ENCODE results near the gene GFY. TPM values are rescaled to one million over a fixed set of nuclear protein-coding genes. Genes with fewer than 3 reads are reported as not detected.

GFY gene
- total and polyA plus RNA-seq, 2 donors (not counting 1 experiment from before 2014, with no cell fraction given) = not detected

DNA sequence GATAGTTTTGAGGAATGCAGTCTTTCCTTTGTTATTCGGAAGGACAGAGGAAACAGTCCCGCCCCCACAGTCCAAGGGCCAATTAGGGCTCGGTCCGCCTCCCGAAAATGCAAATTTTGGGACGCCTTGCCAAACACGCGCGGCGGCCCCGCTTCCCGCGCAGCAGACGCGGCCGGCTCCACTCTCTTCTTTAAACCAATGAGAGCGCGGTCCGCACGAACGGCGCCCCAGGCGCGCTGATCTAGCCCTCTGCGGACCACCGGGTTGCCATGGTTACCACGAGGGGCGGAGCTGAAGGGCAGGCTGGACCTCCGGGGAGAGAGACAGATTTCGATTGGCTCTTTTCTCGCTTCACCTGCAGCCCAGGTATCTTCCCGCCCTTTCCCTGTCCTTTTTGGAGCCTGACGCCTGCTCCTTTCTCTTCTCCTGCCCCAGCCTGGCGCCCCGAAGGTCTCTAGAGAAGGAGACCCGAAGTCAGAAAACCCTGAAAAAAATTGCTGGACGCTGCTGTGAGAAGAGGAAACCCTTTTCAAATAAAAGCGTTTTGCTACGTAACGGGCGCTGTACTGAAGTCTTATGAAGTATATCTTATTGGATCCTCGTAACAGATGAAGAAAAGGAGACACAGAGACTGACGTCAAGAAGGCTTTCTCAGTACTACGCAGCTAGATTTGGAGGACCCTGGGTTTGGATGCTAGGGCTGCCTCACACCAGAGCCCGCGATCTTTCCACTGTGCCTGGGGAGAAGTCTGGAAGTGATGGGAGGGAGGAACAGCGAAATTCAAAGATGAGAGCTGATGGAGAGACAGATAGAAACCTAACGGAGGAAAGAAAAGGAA is 3.9 kb upstream of the GFY start:
- peak; percentile 31 for ATAC-seq (ENCODE audit: low read depth)
- Mint-ChIP-seq H3K9me3 (ENCODE audit: insufficient read depth) (no peaks in the 10 kb centered on the region), H3K4me1 (peaks cover 48% of the 10 kb centered on the region)

More for the DNA sequence above, 3.9 kb upstream of the GFY start:
- no peak overlapping the region for H3K27ac Mint-ChIP-seq
- Histone ChIP-seq H3K4me3 (ENCODE audit: control extremely low read depth in 1 of 5, extremely low read depth in 1 of 5, insufficient read depth in 1 of 5, low read depth in 2 of 5, low read length in 4 of 5) (peak overlapping the region in 3 of 5 experiments; percentile 4 to 23 (median 8)), H3K79me2 (ENCODE audit: control insufficient read depth, insufficient read depth, low read length) (no peaks in the 10 kb centered on the region), H3K9me3 (ENCODE audit: control extremely low read depth in 1 of 3, control insufficient read depth in 2 of 3, insufficient read depth in 1 of 3, low read length in 2 of 3) (peaks cover 0 to 32% (median 0%) of the 10 kb centered on the region in 3 donors), H3K36me3 (replicated peaks in 1 of 2; ENCODE audit: control extremely low read depth in 1 of 2, control insufficient read depth in 1 of 2, extremely low read depth in 1 of 2, insufficient read depth in 2 of 2, low read length in 1 of 2) (no peaks in the 10 kb centered on the region), H3K9ac (ENCODE audit: low read length) (peak overlapping the region; percentile 31), H3K27ac (ENCODE audit: low read length in 2 of 2) (no peak overlapping the region), H3K27me3 (replicated peaks in 1 of 4; ENCODE audit: control extremely low read depth in 1 of 4, control insufficient read depth in 3 of 4, insufficient read depth in 4 of 4, low read length in 3 of 4) (peaks cover 0 to 97% (median 68%) of the 10 kb centered on the region in 4 experiments), H4K20me1 (ENCODE audit: control insufficient read depth, insufficient read depth, low read length, poor library complexity, severe bottlenecking) (no peaks in the 10 kb centered on the region), H3K4me1 (ENCODE audit: control insufficient read depth in 2 of 2, insufficient read depth in 2 of 2, low read length in 2 of 2) (peaks cover 41 to 47% of the 10 kb centered on the region in 2 donors), H2AFZ (ENCODE audit: insufficient read depth, low read depth, low read length, poor library complexity, severe bottlenecking) (peak overlapping the region; percentile 46), H3K4me2 (replicated peaks; ENCODE audit: low read depth, low read length, poor library complexity, severe bottlenecking) (peak overlapping the region; percentile 64)
- intact Hi-C loops (cut with micrococcal nuclease) = no loop called here
- POLR2A ChIA-PET = interaction anchor here (0.6 to 1.9 kb wide), 2 partner anchors 12 to 258 kb away, joined by 5 to 9 read pairs; no protein-coding TSS in a partner anchor
- H3K4me3 Mint-ChIP-seq = peak overlapping the region; percentile 65
- CTCF ChIA-PET = interaction anchor here (1.0 to 1.5 kb wide), 4 partner anchors 10 to 30 kb away, joined by 3 to 4 read pairs (median 3); no protein-coding TSS in a partner anchor
- 9% methylated on average over 48 of the region's 48 CpGs for WGBS (ENCODE audit: insufficient coverage)
- DNase-seq = peak; percentile 64
- peaks cover 77% of the 10 kb centered on the region for H3K27me3 Mint-ChIP-seq
- TF ChIP-seq, protein P1, sequence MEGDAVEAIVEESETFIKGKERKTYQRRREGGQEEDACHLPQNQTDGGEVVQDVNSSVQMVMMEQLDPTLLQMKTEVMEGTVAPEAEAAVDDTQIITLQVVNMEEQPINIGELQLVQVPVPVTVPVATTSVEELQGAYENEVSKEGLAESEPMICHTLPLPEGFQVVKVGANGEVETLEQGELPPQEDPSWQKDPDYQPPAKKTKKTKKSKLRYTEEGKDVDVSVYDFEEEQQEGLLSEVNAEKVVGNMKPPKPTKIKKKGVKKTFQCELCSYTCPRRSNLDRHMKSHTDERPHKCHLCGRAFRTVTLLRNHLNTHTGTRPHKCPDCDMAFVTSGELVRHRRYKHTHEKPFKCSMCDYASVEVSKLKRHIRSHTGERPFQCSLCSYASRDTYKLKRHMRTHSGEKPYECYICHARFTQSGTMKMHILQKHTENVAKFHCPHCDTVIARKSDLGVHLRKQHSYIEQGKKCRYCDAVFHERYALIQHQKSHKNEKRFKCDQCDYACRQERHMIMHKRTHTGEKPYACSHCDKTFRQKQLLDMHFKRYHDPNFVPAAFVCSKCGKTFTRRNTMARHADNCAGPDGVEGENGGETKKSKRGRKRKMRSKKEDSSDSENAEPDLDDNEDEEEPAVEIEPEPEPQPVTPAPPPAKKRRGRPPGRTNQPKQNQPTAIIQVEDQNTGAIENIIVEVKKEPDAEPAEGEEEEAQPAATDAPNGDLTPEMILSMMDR (IDR thresholded peaks at IDR 0.05) = no peak
- peak; percentile 45 for TF ChIP-seq EZH2 (IDR thresholded peaks at IDR 0.05; ENCODE audit: borderline replicate concordance, insufficient read depth, low read depth, low read length, poor library complexity, severe bottlenecking)

All from B cell (primary cell).